Endothelial cell of umbilical vein (primary cell): ENCODE measurements around the gene BAG5. TPM values are rescaled to one million over a fixed set of nuclear protein-coding genes. Genes with fewer than 3 reads are reported as not detected.

ENCODE experiments used
- BruUV-seq: library from RNA; stranded (reverse); fragments of 400-500 nt; replicated peaks from 2 replicates; lab custom pipeline; 2021; lab: Mats Ljungman, UMichigan
- CTCF ChIA-PET: fragments of 300-600, 350-600 bp; sonication (Branson Sonifier 250); formaldehyde crosslinking; loops from one replicate; lab custom pipeline; 2021; ENCODE audit warnings: antibody characterized with exemption, inconsistent platforms; lab: Charles Lee
- POLR2A ChIA-PET: fragments of 300-600, 350-600 bp; sonication (Branson Sonifier 250); formaldehyde crosslinking; loops from one replicate; lab custom pipeline; 2021; ENCODE audit warnings: antibody characterized with exemption, inconsistent platforms; lab: Charles Lee
- DNase-seq: peaks from one replicate; pipeline ENCODE4 v3.0.0-alpha.2; 2011; ENCODE audit warnings: low read depth, low spot score
- FAIRE-seq: peaks from 2 replicates; lab custom pipeline; 2011; peaks lifted over from hg19 to GRCh38; lab: Jason Lieb, UNC
- H2AFZ ChIP-seq: 2 replicates; pipeline ENCODE4 v1.6.0; 2012; ENCODE audit warnings: low read depth, low read length, control low read depth, inconsistent platforms
- H3K27ac ChIP-seq: 2 replicates; pipeline ENCODE4 v1.5.1; 2011; ENCODE audit warnings: low read depth, mild to moderate bottlenecking, control low read depth, low read length, moderate library complexity; ENCODE audit not compliant: insufficient read depth
- H3K27me3 ChIP-seq, 2 experiments: 2 replicates each; pipeline versions ENCODE4 v1.6.0 to v1.6.1; 2011; ENCODE audit warnings: low read length in 2 of 2, mixed read lengths in 1 of 2; ENCODE audit not compliant: control insufficient read depth in 2 of 2, insufficient read depth in 2 of 2
- H3K36me3 ChIP-seq, 2 experiments: 2 replicates in 1 of 2; 3 replicates in 1 of 2; pipeline ENCODE4 v1.5.1; 2011; ENCODE audit warnings: low read length in 2 of 2, mild to moderate bottlenecking in 1 of 2, moderate library complexity in 1 of 2; ENCODE audit not compliant: control insufficient read depth in 2 of 2, insufficient read depth in 2 of 2; ENCODE audit errors: extremely low read depth in 1 of 2
- H3K4me1 ChIP-seq: 3 replicates; pipeline ENCODE4 v1.5.1; 2011; ENCODE audit warnings: mild to moderate bottlenecking, low read length; ENCODE audit not compliant: control insufficient read depth, insufficient read depth; ENCODE audit errors: extremely low read depth
- H3K4me2 ChIP-seq: 2 replicates; pipeline ENCODE4 v1.6.1; 2011; ENCODE audit warnings: low read length, control low read depth, mixed read lengths; ENCODE audit not compliant: insufficient read depth
- H3K4me3 ChIP-seq, 3 experiments: fragments of 200-600 bp in 1 of 3; sonication (generic), shearing (Covaris generic) in 1 of 3; replicated peaks in 1 of 3; 2 replicates each; pipeline ENCODE4 v1.5.1; 2011 to 2016; ENCODE audit warnings: control low read depth in 3 of 3, low read length in 3 of 3, mild to moderate bottlenecking in 2 of 3, inconsistent platforms in 1 of 3, low read depth in 1 of 3, moderate library complexity in 1 of 3; ENCODE audit not compliant: insufficient read depth in 1 of 3
- H3K79me2 ChIP-seq: 2 replicates; pipeline ENCODE4 v1.6.0; 2012; ENCODE audit warnings: low read length, inconsistent platforms; ENCODE audit not compliant: control insufficient read depth, insufficient read depth
- H3K9ac ChIP-seq: replicated peaks from 2 replicates; pipeline ENCODE3; 2011; ENCODE audit warnings: low read length, control low read depth; ENCODE audit not compliant: insufficient read depth; ENCODE audit errors: extremely low read depth
- H3K9me1 ChIP-seq: replicated peaks from 3 replicates; pipeline ENCODE4 v1.6.0; 2011; ENCODE audit warnings: mild to moderate bottlenecking, low read length; ENCODE audit not compliant: control insufficient read depth, insufficient read depth; ENCODE audit errors: extremely low read depth
- H3K9me3 ChIP-seq: replicated peaks from 2 replicates; pipeline ENCODE4 v1.5.1; 2012; ENCODE audit warnings: low read length, inconsistent platforms; ENCODE audit not compliant: control insufficient read depth, insufficient read depth
- H4K20me1 ChIP-seq: replicated peaks from 2 replicates; pipeline ENCODE3; 2011; ENCODE audit warnings: mild to moderate bottlenecking, low read length; ENCODE audit not compliant: control insufficient read depth, insufficient read depth; ENCODE audit errors: extremely low read depth
- EZH2 ChIP-seq: IDR thresholded peaks from 2 replicates; pipeline ENCODE4 v1.6.1; 2012; ENCODE audit warnings: borderline replicate concordance, low read depth, mild to moderate bottlenecking, moderate library complexity, low read length, inconsistent platforms; ENCODE audit not compliant: severe bottlenecking
- FOS ChIP-seq: IDR thresholded peaks from 2 replicates; pipeline ENCODE4 v1.6.1; 2011; ENCODE audit warnings: mild to moderate bottlenecking, low read length, moderate library complexity, borderline replicate concordance; ENCODE audit not compliant: insufficient read depth
- GATA2 ChIP-seq: IDR thresholded peaks from 2 replicates; pipeline ENCODE4 v1.7.0; 2011; ENCODE audit warnings: low read depth, mild to moderate bottlenecking, moderate library complexity, mixed read lengths, low read length; ENCODE audit not compliant: insufficient read length, insufficient read depth
- JUN ChIP-seq: IDR thresholded peaks from 2 replicates; pipeline ENCODE4 v1.6.1; 2011; ENCODE audit warnings: borderline replicate concordance, low read depth; ENCODE audit not compliant: insufficient read length, insufficient read depth
- MAX ChIP-seq: IDR thresholded peaks from 2 replicates; pipeline ENCODE4 v1.6.1; 2011; ENCODE audit not compliant: insufficient read depth, insufficient read length
- MYC ChIP-seq: IDR thresholded peaks from one replicate; pipeline ENCODE4 v1.6.1; 2011; ENCODE audit warnings: mild to moderate bottlenecking, low read depth, low read length
- POLR2A ChIP-seq: IDR thresholded peaks from 2 replicates; pipeline ENCODE4 v1.6.1; 2012; ENCODE audit warnings: low read depth, mild to moderate bottlenecking, control low read depth, low read length
- POLR2AphosphoS5 ChIP-seq: IDR thresholded peaks from 2 replicates; pipeline ENCODE4 v1.6.1; 2012; ENCODE audit warnings: low read depth, mild to moderate bottlenecking, control low read depth, low read length, moderate library complexity; ENCODE audit not compliant: insufficient read depth
- dilution Hi-C: fragments of 300-500 bp; cut with MboI; formaldehyde crosslinking; loops from one replicate; pipeline ENCODE4 v1.15.0; 2019; ENCODE audit warnings: low sequenced_read_pairs; ENCODE audit not compliant: extremely low pct_ligation_motif_present
- intact Hi-C: fragments of 100-400 bp; cut with micrococcal nuclease; formaldehyde crosslinking; loops from one replicate; pipeline ENCODE4 v1.10.0; 2022
- polyA plus RNA-seq, 4 experiments: library from polyadenylated mRNA; depleted of rRNA in 3 of 4; stranded (reverse) in 3 of 4; unstranded in 1 of 4; fragments of >200 nt; gene quantifications; 2 replicates each; pipeline versions ENCODE4 v1.2.1 to v1.2.3, GENCODE V29; 2011 to 2012; ENCODE audit warnings: missing spikeins in 1 of 4
- total RNA-seq: library from RNA; stranded (reverse); gene quantifications from 2 replicates; pipeline ENCODE4 v1.2.3, GENCODE V29; 2021
- TF ChIP-seq, protein P1 (sequence below), 2 donors: IDR thresholded peaks; 1 replicate in 1 of 2; 2 replicates in 1 of 2; pipeline ENCODE4 v1.5.1; 2011; ENCODE audit warnings: low read length in 2 of 2, mild to moderate bottlenecking in 2 of 2, moderate library complexity in 2 of 2, control low read depth in 1 of 2, inconsistent platforms in 1 of 2, low read depth in 1 of 2; ENCODE audit not compliant: insufficient read depth in 1 of 2; ENCODE audit errors: extremely low read depth in 1 of 2

BAG5 gene
- total and polyA plus RNA-seq, 2 donors (not counting 3 experiments of a cell fraction or from before 2014, with no cell fraction given), result 6.3 to 32.5 TPM

GRCh38 chr14:103520269-103520656 lies 42.2 kb downstream of the BAG5 start:
- Histone ChIP-seq H3K79me2 (no peaks in the 10 kb centered on the region), H3K4me2 (no peak overlapping the region), H4K20me1 (no peaks in the 10 kb centered on the region), H3K27ac (no peak overlapping the region), H3K9me3 (no peaks in the 10 kb centered on the region), H3K4me1 (peaks cover 14% of the 10 kb centered on the region), H3K9me1 (no peaks in the 10 kb centered on the region), H3K27me3 (peaks cover 19 to 34% of the 10 kb centered on the region in 2 experiments), H3K36me3 (no peaks in the 10 kb centered on the region), H3K9ac (no peak overlapping the region), H3K4me3 (no peak overlapping the region), H2AFZ (no peak overlapping the region)
- intact Hi-C loops (no loop called here), dilution Hi-C loops (no loop called here)
- no peak for TF ChIP-seq POLR2A
- TF ChIP-seq EZH2, result no peak
- no peak for TF ChIP-seq JUN
- TF ChIP-seq MAX, result no peak
- TF ChIP-seq, protein P1, sequence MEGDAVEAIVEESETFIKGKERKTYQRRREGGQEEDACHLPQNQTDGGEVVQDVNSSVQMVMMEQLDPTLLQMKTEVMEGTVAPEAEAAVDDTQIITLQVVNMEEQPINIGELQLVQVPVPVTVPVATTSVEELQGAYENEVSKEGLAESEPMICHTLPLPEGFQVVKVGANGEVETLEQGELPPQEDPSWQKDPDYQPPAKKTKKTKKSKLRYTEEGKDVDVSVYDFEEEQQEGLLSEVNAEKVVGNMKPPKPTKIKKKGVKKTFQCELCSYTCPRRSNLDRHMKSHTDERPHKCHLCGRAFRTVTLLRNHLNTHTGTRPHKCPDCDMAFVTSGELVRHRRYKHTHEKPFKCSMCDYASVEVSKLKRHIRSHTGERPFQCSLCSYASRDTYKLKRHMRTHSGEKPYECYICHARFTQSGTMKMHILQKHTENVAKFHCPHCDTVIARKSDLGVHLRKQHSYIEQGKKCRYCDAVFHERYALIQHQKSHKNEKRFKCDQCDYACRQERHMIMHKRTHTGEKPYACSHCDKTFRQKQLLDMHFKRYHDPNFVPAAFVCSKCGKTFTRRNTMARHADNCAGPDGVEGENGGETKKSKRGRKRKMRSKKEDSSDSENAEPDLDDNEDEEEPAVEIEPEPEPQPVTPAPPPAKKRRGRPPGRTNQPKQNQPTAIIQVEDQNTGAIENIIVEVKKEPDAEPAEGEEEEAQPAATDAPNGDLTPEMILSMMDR (IDR thresholded peaks at IDR 0.05; ENCODE audit: extremely low read depth in 1 of 2, insufficient read depth in 1 of 2, low read depth in 1 of 2, low read length in 2 of 2), result no peak
- TF ChIP-seq GATA2, result no peak
- no peak for TF ChIP-seq MYC
- no peak for TF ChIP-seq FOS
- TF ChIP-seq POLR2AphosphoS5, result no peak
- BruUV-seq, result no TSS peak
- POLR2A ChIA-PET, result no interaction called here
- DNase-seq (no peak), FAIRE-seq (no peak)
- CTCF ChIA-PET, result interaction anchor here (1.2 to 8.0 kb wide), 2 partner anchors 21 to 27 kb away, joined by 4 to 209 read pairs; no protein-coding TSS in a partner anchor
